HK-2 (cell line): Measurements from ENCODE around the gene CDC26.
A peak's percentile ranks its signal among the peaks of the same experiment; 100 is the strongest.
"Not testable (repeated sequence)": the region's sequence is repeated elsewhere in the genome, so short reads cannot be mapped to it uniquely, and the experiment has no call there.

Experiments
- DNase-seq: peaks from one replicate; pipeline ENCODE4 v3.0.0-alpha.2; 2018; ENCODE audit not compliant: unreplicated experiment

The CDC26 gene

DNA sequence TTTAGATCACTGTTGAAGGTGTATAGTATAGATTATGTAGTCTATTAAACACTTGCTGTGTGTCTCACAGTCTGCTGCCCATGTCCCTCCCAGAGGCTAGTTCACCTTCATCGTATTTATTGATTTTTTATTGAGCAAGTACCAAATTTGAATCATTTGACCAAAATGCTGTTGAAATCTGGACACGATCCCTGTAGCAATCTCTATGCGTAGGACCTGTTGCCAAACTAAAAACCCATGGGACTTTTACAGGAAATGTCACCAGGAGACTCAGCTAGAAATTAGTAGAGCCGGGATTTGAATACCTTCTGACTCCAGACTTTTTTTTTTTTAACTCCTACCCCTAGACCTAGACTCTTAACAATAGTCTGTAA, 36.5 kb downstream of the CDC26 start:
- no peak for DNase-seq

DNA sequence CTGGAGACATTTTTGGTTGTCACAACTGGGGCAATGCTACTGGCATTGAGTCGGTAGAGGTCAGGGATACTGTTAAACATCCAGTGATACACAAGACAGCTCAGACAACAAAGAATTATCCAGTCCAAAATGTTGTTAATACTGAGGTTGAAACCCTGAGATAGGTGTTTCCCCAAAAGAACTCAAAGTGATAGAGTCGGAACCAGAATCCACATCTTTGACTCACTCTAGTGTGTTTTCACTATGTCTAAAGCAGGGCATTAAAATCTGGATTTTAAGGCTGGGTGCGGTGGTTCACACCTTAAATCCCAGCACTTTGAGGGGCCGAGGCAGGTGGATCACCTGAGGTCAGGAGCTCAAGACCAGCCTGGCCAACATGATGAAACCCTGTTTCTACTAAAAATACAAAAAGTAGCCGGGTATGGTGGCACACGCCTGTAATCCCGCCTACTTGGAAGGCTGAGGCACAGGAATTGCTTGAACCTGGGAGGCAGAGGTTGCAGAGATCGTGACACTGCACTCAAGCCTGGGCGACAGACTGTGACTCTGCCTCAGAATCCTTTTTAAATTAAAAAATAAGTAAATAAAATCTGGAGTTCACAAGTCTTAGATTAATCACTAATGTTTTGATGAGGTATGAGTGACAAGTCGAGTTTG, 37.0 kb downstream of the CDC26 start:
- DNase-seq = no peak

DNA sequence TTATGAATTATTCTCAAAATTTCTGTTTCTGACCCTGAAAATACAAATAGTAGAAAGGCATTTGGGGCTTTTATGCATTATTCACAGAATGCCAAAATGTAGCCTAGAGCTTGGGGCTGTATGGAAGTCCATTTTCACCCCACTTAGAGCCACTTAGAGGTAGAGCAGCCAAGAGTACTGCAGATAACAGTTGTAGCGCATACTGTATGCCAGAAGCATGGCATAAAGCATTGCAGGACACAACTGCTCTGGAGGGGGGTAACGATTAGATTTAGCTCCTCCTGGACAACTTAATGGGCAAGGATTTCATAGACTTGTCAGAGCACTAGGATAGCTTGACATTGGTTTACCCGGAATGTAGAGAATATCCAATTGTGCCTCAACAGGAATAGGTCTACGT, 38.3 kb downstream of the CDC26 start:
- no peak for DNase-seq

DNA sequence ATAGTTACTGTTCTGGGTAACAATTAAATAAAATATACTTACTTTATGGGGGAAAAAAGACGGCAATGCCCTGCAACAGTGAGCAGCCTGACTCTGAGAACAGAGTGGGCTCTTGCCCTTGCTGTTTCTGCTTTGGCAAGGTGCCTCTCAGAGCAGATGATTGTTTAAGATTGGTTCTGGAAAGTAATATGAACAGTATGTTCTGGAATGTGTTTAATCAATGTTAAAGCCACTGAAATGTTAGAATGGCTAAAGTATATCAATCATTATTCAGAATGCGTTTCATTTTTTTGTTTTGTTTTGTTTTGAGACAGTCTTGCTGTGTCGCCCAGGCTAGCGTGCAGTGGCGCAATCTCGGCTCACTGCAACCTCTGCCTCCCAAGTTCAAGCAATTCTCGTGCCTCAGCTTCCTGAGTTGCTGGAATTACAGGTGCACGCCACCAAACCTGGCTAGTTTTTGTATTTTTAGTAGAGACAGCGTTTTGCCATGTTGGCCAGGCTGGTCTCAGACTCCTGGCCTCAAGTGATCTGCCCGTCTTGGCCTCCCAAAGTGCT, 39.6 kb downstream of the CDC26 start:
- not testable (repeated sequence) for DNase-seq

DNA sequence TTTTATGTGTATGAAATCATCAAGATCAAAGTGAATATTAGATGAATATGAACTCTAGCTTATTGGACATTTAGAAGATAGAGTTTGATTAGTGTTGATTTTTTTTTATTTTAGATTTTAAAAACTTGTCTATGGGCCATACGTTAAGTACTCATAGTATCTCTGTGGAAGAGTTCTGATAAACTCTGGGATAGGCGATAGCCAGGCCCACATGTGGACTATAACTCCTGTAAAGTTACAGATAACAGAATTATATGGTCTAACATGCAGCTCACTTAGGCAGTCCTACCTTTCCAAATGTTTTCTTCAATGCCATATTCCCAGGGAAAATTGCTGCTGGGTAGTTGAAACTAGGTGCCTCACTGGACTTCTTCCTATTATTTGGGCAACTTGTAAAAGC, 43.7 kb downstream of the CDC26 start:
- no peak for DNase-seq

DNA sequence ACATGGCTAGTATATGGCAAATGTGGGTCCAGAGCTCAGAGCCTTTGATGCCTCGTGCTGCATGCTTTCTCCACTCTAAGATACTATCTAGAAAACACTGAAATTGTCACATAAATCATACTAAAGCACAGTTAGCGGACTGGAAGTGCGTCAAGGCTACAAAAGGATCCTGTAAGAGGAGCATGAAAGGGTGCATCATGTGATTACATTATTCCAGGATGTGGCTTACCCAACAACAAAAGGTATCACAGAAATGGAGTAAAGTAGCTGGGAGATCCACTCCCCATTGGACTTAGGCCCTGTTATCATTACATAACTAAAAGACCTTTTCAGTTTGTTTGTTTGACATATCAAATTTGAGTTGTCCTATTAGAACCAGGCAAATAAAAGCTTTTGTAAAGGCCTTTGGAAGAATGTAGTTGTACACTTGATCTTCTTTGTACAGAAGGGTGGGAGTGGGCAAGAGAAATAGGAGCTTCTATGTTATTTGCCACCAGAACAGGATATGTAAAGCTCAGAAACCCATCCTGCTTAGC, 47.2 kb downstream of the CDC26 start:
- DNase-seq = no peak

DNA sequence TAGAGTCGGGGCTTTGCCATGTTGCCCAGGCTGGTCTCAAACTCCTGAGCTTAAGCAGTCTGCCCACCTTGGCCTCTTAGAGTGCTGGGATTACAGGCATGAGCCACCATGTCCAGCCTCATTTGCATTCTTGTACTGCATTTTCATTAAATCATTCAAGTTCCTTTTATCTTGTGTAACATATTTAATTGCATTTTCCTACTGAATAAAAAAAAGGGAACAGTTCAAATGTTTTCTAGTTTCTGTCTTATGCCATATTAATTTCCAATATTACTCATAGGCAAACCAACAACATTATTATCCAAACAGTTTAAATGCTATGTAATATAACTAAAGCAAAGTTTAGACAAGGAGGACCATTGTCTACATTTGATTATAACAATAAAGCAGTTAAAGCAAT, 47.9 kb downstream of the CDC26 start:
- no peak for DNase-seq

DNA sequence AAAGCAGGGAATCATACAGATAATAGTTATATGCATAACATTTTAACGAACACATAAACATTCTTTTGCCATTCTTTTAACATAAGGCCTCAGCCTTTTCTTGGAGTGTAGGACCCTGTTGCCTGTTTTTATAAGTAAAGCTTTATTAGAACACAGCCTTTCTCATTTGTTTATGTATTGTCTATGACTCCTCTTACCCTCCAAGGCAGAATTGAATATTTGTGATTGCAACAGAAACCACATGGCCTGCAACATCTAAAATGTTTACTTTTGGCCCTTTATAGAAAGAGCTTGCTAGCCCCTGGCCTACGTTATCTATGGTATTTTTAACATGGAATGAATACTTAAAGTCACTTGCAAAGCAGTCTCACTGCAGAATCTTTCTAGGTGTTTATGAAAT, 51.4 kb downstream of the CDC26 start:
- DNase-seq = no peak

DNA sequence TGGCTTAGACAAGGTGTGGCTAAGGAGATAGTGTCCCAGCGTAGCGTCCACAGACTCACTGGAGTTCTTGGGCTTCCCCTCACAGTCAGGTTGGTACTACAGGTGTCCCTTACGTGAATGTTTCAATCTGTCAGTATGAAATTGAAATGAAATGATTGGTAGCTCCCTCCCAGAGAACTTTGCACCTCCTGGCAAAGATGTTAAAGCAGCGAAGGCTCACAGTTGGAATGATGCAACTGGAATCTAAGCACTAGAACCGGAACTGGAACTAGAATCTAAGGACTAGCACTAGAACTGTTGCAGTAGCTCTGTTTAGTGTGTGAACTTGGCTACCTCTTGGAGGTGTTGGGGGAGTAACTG, 52.9 kb downstream of the CDC26 start:
- peak; percentile 2 for DNase-seq

DNA sequence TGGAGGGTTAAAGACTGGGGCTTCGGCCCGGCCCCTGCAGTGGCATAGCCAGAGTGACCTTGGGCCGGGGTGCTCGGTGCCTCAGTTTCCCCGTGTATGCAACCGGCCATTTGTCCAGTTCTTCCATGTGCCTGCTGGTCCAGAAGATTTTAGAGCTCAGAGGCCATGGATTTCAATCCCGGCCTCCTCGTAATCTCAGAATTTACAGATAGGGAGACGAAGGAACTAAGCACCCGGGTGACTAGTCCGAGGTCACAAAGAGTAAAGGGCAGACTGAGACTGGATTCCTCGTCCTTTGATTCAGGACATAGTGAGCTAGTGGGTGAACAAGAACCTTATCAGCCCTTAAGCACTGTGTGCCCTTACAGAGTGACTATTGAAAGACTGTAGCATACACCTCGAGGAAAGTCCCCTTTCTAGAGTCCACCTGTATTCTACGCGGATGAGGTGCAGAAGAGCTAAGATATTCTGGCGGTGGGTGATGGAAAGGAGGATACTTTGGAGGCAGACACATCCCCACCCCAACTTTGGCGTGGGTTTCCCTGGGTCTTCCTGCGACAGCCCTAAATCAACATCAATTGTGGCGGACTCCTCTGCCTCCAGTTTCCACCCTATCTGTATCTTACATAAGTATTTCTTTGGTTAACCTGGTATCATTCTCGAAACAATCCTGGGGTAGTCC, 53.4 kb downstream of the CDC26 start:
- DNase-seq = peak; percentile 7

DNA sequence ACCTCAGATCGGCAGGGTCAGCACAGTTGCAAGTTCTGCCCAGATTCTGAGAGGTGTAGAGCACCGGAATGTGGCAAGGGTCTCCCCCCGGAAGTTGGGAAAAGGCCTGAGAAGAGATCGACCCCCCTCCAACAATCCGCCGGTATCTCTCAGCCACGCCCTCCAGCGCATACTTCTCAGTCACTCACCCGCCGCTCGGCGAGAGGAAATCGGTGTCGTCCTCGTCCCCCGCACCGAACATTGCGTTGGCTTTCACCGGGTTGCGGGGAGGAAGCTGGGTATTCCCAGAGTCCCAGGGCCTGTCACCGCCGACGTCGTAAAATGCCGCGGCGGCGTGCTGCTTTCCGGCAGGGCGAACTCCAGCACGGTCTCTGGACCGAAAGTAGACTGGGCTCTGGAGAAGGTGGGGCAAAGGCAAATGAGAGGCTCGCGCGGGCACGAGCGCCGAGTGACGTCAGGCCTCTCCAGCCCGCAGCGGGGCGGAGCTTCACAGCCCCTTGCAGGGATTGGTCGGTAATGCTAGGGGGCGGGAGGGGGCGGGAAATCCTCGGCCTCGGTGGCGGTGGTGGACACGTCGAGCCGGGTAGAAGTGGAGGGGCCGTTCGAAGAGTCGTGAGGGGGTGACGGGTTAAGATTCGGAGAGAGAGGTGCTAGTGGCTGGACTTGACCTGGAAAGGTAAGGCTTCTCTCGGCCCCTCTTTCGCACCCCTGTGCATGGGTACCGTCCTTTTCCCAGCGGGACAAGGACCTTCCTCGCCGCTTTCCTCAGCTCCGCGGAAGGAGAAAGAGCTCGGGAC, 54.2 kb downstream of the CDC26 start, which contains the start of the genes FKBP15 and SLC31A1:
Gene FKBP15, minus strand, starts transcription at position 275 of the 797 bp plus-strand sequence. Its CDS starts 34 bp downstream, at position 241.
Gene SLC31A1, plus strand, starts transcription at position 542 of the 797 bp plus-strand sequence. CDS start 34,605 bp downstream, outside the sequence.
- DNase-seq = peak; percentile 99

DNA sequence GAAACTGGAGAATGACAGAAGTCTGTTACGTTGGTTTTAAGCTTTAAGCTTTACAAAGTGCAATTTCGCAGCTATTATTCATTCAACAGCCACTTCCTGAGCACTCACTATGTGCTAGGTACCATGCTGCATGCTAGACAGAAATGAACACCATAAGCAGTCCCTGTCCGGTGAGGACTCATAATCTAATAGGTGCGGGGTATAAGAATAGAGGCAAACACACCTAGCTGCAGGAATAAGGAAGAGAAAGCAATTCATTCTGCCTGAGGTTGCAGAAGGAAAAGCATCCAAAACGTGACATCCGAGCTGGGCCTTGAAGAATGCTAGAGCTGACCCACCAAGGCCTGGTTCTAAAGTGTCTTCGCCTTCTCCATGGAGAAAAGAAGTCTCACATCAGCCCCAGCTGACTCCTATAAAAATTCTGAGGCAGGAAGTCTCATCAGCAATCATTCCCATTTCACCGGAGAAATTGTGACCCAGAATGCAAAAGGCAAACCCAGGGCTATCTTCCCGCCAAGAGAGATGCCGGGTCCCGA, 54.8 kb downstream of the CDC26 start:
- no peak for DNase-seq

DNA sequence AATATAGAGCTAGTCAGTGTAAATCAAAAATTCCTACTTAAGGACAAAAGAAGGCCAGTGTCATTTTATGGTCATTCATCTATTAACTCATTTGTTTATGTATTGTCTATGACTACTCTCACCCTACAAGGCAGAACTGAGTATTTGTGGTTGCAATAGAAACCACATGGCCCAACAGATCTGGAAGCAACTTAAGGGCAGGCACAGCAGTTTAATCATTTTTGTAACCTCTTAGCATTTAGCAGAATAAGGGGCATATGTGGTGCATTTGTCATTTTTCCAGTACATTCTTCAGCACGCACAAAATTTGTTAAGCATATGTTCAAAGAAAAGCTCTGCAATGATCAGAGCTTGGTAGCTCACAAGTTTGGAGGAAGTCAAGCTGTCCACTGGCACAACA, 55.4 kb downstream of the CDC26 start:
- peak; percentile 6 for DNase-seq

DNA sequence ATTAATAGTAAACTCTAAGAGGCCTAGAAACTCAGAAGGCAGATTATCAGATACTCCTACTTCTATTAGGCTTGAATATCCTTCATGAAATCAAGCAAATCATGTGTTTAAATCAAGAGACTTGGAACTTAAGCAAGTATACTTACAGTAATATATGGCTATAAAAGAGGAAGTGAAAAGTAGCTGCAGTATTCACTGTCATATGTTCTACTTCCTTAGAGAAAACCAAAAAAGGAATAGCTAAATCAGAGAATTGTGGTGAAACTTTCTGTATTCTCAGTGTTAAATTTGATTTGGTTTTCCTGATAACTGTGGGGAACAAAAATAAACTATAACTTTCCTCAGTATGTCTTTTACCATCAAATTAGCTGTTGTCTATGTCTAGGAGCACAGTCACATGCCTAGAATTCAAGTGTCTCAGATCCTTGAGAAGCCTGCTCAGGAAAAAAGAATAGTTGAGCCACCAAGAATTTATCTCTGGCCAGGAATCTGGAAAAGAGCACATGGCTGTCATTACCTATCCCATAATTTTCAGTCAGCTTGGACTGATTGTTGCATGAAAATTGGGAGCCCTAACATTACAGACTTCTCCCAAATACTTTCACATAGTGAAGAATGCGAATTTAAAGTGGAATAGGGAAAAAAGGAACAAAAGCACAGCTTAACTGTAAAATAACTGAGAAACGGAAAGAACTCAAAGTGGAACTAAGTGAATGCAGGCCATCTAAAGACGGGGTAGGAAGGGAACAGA, 56.0 kb downstream of the CDC26 start:
- DNase-seq = no peak
